ENCODE data around the gene BBOF1.

Gene BBOF1

GRCh38 chr14:74029136-74029535 lies 10.0 kb downstream of the BBOF1 start:
- no peak for DNase-seq (ENCODE audit: low spot score)

DNA sequence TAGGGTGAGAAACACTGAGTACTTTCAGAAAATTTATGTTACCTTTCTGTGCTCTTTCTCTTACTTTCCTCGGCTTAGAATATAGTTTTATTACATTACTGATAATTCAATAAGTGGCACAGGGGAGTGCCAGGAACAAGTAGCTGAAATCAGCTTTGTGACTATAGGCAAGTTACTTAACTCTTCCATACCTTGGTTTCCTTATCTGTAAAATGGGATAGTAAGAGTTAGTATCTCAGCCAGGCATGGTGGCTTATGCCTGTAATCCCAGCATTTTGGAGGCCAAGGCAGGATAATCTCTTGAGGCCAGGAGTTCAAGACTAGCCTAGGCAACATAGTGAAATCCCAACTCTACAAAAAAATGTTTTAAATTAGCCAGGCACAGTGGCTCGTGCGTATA lies 15.4 kb downstream of the BBOF1 start:
- no peak for DNase-seq (ENCODE audit: low spot score)

DNA sequence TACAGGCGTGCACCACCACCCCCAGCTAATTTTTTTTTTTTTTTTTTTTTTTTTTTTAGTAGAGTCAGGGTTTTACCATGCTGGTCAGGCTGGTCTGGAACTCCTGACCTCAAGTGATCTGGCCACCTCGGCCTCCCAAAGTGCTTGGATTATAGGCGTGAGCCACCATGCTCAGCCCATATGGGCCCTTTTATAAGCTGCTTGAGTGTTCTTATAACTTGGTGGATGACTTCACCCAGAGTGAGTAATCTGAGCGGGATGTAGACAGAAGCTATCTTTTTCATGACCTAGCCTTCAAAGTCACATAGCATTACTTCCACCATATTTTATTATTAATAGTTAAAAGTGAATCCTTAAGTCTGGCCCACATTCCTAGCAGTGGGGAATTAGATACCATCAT lies 16.4 kb downstream of the BBOF1 start:
- no peak for DNase-seq (ENCODE audit: low spot score)

DNA sequence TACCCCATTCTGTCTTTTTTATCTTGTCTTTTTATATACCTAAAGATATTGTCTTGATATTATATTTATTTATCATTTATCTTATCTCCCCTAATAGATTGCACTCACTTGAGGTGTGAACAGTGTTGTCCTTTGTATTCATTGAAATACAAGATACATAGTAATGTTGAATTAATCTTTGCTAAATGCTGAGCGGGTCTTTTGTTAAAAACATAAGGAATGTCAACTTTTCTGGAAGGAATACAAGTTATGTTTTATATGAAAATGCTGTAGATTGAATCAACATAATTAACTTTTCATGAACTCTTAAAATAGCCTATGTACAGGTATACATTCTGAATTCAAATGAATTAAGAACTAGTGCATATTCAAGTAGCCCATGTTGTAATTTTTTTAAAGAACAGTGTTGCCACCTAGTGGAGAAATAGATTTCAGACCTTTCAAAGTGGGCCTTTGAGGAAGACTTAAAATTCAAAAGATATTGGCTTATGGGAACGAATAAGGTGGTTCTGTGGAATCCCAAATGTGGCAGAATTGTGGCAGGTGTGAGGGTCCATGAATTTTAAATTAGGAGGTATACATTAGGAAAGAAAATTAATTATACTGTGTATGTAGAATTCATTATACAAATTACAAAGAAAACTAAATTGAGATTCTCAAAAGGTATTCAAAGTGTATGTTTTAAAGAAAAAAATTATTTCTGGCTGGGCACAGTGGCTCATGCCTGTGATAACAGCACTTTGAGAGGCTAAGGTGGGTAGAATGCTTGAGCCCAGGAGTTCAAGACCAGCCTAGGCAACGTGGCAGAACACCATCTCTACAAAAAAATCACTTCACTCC lies 19.1 kb downstream of the BBOF1 start:
- peak; percentile 49 for DNase-seq (ENCODE audit: low spot score)

DNA sequence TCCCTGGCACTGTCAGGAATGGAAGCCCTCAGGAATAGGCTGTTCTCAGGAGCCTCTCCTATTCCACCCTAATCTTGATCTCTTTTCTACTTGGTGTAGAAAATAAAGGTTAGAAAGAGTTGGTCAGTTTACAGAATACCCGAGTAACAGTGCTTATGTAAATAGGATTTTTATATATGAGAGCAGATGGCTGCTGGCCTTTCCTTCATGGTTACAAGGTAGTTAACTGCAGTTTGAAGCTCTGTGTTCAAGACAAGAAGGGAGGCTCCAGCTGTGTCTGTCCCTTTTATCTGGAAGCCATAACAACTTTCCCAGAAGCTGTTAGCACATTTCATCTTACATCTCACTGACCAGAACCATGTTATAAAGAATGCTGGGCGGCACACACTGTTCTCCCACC lies 23.1 kb downstream of the BBOF1 start:
- DNase-seq (ENCODE audit: low spot score): no peak

GRCh38 chr14:74045522-74045921 lies 26.4 kb downstream of the BBOF1 start:
- DNase-seq (ENCODE audit: low spot score): no peak

DNA sequence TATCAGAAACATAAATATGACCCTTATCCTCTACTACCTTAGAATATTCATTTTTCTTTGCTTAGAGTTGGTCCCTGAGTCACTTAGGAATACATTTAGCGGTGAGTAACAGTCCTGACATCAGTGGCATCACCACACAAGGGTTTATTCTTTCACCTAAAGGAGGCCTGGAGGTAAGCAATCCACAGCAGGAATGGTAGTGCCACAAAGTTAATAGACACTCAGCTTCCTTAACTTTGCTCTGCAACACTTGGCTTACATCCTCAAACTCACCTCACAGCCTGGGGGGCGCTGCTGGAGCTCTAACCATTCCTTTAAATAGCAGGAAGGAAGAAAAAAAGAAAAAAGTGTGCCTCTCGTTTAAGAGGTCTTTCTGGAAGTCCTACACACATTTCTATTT lies 29.1 kb downstream of the BBOF1 start:
- DNase-seq (ENCODE audit: low spot score): no peak

GRCh38 chr14:74049876-74050495 lies 30.8 kb downstream of the BBOF1 start:
- DNase-seq (ENCODE audit: low spot score): no peak

GRCh38 chr14:74062809-74063150 lies 43.6 kb downstream of the BBOF1 start:
- no peak for DNase-seq (ENCODE audit: low spot score)

GRCh38 chr14:74064426-74064825 lies 45.3 kb downstream of the BBOF1 start:
- DNase-seq (ENCODE audit: low spot score): no peak

DNA sequence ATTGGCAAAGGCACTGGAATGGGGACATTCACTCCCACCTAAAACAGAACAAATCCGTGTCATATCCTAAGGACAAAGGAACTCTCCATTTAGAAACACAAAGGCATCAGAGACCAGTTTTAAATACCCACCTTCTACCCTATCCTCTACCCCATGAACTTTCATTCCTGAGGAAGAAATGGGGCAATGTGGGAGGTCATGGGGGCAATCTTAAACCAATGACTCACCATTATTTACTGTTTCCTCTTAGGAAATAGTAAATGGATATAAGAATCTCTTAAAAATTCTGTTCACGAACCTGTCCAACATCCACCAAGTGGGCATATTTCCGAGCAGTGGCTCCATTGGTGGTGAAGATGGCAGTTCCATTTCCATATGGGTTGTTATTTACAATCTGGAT lies 45.7 kb downstream of the BBOF1 start:
- no peak for DNase-seq (ENCODE audit: low spot score)

- no peak for DNase-seq (ENCODE audit: low spot score)
Measured at GRCh38 chr14:74065746-74066575, 46.8 kb downstream of the BBOF1 start.

- DNase-seq (ENCODE audit: low spot score): no peak
Measured at GRCh38 chr14:74077401-74077800, 58.3 kb downstream of the BBOF1 start.

DNA sequence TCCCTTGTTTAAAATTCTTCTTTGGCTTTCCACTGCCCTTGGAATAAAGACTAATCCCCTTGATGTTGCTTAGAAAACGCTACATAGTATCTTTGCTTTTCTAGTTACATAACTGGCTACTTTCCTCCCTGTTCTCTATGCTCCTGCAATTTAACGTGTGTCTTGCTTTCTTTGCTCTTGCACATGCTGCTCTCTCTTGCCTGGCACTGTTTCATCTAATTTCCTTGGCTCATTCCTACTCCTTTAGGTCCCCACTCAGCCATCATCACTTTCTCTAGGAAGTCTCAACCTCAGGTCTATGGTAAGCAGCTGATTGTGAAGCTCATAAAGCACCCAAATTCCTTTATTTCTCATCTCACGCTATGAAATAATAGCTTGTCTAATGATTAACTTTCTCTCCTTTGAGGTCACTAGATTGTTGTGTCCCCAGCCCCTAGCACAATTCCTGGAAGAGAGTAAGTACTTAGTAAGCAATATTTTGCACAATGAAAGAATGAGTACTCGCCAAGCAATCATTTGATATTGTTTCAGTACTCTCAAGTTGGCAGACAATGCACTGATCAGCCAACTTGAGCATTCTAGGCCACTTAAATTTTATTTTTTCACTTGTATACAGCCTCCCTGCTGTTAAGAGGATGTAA lies 61.8 kb downstream of the BBOF1 start:
- DNase-seq (ENCODE audit: low spot score): no peak

DNA sequence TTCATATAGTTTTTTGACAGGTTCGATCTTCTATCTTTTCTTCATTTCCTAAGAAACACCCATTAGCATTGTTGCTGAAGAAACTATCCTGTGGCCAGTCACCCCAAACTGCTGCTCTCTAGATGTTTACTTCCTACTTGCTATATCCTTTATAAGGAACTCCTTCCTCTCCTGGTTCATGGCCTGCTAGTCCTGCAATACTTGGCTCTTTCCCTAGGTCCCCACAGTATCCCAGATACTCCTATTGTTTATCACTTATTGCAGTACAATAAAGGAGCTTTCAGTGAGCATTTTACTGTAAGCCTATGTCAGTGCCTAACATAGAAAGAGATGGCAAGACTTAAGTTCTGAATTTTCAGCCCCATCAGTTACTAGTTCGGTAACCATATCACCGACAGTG lies 62.3 kb downstream of the BBOF1 start:
- DNase-seq (ENCODE audit: low spot score): no peak

GRCh38 chr14:74083161-74083560 lies 64.0 kb downstream of the BBOF1 start:
- DNase-seq (ENCODE audit: low spot score): no peak

DNA sequence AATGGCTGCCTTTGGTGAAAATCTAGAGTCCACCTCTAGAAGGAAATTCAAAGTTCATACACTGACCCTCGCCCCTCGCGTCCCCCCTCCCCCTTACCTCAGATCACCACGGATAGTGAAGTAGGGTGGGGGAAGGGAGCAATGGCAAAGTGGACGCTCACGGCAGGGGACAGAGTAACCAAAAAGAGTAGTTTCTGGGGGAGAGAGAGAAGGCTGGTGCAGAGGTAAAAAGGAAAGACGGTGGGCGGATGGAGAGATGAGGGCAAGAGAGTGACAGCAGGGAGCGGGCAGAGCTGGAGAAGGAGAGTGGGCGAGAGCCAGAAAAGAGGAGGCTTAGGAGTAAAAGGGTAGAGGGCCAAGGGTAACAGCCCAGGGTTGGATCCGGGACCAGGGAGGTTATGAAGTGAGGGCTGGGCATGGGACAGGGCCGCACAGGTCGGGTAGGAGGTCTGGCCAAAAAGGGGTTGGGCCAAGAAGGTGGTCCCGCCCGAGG lies 64.7 kb downstream of the BBOF1 start:
- DNase-seq (ENCODE audit: low spot score): no peak

DNA sequence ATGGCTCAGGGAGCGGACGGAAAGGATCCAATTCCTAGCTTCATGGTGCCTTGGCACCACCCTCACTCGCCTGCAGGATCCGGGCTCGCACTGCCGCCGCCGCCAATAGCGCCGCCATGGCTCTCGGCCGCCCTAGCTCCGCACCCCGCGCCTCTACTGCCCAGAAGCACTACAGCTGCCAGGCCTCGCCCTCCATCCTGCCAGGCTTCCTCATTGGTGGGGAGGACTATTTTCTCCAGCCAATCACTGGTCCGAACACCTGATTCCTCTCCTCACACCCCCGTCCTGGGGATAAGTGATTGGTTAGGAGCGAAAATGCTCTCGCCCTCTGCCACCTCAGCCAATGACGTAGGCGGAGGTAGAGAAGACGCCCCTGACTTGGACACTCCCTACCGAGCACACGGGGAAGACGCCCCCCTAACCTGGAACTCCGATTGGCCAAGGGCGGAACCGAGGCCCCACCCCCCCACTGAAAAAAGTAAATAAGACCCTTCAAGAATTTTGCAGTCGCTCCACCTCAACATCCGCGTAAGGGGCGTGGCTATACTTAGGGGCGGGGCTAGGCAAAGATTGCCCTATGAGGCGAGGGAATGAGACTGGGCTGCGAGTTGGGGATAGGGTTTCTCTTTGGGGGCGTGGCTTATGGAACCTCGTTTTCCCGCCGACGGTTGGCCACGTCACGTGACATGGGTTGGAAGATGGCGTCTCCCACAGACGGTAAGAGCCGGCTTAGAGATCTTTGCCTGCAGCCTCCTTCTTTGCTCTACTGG lies 65.3 kb downstream of the BBOF1 start, which contains the start of the genes ALDH6A1 and LIN52:
ALDH6A1 (minus strand) TSS at position 177 of the 770 bp plus-strand sequence; CDS start at position 118, 59 bp downstream.
LIN52 (plus strand) TSS at position 680 of the 770 bp plus-strand sequence; CDS start at position 699, 19 bp downstream.
- DNase-seq (ENCODE audit: low spot score): peak; percentile 100

DNA sequence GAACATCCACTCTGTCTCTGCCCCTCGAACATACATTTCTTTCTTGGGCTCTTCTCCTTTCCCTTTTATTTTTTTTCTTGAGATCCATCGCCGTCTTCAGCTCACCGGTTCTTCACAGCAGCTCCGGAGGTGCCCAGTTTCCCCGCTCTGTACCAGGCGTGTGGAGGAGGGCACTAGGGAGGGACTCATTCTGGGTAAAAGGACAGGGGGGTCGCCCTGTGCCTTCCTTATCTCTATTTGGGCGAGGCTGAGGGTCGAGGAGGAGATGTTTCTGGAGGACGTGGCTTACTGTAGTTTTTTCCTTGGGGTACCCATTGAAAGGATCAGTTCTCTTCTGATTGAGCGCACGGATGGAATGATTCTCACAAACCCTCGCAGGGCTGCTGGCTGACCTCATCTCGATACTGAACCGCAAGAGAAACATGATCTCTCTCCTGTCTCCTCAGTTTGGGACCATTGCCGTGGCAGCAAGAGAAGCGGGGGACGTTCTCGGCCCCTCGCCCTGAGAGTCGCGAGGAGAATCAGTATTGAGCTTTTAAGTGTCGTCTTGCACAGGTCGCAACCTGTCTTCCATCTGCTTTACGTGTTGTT lies 66.0 kb downstream of the BBOF1 start:
- no peak for DNase-seq (ENCODE audit: low spot score)

DNA sequence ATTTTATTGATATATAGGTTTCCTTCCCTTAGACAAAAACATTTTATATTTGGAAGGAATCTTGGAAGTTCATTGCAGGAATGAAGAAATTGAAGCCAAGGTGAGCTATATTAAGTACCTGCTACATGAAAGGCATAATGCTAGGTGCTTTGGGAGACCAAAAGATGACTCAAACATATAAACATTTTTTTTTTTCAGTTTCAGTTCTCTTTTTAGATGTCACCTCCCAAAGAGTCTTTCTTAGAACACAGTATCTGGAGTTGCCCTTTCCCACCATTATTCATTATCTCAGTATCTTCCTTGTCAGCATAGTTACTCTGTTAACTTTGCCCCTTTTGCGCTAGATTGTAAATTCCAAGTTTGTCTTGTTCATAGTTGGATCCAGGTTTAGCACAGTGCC lies 66.7 kb downstream of the BBOF1 start:
- peak; percentile 5 for DNase-seq (ENCODE audit: low spot score)
